ENCODE data around the gene PROK1.
"Not testable (repeated sequence)": the region's sequence is repeated elsewhere in the genome, so short reads cannot be mapped to it uniquely, and the experiment has no call there.

PROK1 gene, protein sequence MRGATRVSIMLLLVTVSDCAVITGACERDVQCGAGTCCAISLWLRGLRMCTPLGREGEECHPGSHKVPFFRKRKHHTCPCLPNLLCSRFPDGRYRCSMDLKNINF

DNA sequence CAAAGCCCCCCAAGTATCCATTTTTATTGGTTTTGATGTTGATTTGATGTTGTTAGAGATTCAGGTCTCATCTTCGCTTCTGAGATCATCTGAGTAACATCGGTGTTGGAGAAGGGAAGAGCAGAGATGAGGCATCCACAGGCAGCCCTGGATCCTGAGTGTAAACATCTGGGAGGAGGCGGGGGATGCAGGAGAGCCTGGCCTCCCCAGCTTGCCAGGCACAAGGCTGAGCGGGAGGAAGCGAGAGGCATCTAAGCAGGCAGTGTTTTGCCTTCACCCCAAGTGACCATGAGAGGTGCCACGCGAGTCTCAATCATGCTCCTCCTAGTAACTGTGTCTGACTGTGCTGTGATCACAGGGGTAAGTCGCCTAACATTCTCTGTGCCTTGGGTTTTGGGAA, at the start of gene PROK1:
Gene PROK1 (plus strand): TSS at position 221 of the 400 bp plus-strand sequence. CDS start 68 bp downstream, at position 289.
- DNase-seq: no peak

DNA sequence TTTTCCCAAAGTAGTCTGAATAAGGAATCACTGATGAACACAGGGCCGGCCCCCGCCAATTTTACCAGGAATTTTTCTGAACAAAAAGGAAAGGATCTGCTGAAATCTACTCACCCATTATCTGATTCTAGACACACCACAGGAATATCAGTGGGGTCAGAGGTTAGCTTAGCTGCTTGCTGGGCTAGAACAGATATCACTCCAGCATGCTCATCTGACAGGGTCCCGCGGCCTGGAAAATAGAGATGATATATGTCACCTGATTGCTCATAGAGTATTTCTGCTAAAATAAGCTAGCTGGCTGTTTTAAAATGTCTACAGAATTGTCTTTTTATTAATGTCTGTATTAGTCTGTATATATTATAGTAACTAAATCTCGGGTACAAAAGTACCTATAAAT, 47.1 kb upstream of the PROK1 start:
- no peak for DNase-seq

DNA sequence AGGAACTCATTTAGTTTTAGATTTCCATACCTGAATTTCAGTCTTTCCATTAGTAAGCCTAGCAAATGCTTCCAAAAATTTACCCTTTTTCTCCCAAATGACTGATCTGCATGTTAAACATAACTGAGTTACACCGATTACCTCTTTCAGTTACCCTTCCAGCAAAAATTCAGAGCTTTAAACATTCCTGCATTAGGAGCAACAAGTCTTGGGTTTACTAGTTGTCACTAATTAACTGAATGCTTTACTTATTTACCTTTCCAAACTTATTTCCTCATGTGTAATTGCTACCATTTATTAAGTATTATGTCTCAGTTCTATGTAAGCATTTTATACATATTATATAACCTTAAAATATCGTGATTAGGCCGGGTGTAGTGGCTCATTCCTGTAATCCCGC, 46.5 kb upstream of the PROK1 start:
- no peak for DNase-seq

DNA sequence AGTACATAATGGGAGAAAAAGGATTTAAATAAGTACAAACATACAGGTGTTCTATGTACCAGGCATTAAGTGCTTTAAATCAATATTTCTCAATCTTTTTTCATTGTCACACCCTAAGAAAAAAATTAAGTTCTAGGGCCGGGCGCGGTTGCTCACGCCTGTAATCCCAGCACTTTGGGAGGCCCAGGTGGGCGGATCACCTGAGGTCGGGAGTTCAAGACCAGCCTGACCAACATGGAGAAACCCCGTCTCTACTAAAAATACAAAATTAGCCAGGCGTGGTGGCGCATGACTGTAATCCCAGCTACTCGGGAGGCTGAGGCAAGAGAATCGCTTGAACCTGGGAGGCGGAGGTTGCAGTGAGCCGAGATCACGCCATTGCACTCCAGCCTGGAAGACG, 44.5 kb upstream of the PROK1 start:
- DNase-seq: not testable (repeated sequence)

DNA sequence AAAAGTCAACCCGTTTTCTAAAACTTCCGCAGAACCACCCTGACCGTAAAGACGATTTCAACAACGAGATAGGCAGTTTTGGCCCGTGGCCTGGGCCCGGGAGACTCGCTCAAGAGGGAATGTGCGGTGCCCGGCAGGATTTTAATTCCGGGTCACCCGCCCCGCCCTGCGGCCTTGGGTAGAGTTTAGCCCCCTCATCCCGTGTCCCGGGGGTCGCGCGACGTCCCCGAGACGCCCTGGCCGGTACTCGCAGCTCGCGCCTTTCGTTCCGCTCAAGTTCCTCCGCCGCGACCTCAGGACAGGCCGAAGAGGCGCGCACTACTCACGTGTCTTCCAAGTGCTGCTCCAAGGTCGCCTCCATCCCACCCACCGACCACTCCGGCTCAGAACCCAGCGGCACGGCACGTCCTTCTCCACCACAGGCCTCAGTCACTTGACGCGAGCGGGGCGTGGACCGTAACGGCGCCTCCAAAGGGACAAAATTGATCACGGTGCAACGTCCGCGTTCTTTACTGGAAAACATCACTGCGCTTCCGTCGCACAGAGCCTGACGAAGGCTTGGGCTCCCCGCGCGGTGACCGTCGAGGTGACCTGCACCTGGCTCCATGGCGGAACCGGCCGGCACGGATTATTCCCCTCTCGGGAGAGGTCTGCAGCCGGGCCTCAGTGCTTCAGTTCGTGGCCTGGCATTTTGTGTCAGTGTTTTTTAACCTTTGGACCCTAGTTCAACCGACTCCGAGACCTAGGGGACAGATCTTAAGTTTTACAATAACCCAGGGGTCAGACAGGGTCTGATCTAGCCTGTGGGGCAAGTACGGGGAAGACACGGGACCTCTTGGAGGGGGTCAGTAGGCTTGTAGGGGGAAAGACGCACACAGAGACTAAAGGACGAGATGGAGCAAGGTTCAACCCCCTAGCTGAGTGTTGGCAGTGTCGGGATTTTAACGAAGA, 43.4 kb upstream of the PROK1 start, which contains the start of gene LAMTOR5:
Gene LAMTOR5 (minus strand): TSS at position 435 of the 951 bp plus-strand sequence. CDS start 74 bp downstream, at position 361.
- DNase-seq: peak; percentile 94

DNA sequence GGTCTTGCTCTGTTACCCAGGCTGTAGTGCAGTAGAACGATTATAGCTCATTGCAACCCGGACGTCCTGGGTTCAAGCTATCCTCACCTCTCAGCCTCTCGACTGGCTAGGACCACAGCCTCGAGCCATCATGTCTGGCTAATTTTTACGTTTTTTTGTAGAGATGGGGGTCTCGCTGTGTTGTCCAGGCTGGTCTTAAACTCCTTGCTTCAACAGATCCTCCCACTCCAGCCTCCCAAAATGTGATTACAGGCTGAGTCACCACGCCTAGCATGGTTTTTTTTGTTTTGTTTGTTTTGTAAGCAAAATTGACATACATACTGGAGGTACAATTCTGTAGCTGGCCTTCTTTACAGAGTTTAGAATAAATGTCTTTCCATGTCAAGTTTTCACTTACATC, 42.5 kb upstream of the PROK1 start:
- no peak for DNase-seq

DNA sequence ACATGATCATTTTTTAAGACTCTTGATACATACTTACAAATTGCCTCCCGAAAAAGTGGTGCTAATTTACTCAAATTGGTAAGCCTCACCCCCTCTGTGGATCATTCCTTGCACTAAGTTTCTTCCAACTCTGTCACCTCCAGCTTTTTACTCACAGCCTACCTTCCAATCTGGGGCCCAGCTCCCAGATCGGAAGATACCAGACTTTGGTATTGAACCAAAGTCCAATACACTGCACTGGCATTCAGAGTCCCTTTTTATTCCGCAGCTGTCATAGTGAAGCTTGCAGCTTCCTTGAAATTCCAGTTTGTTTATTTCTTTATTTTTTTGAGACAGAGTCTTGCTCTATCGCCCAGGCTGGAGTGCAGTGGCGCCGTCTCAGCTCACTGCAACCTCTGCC, 41.6 kb upstream of the PROK1 start:
- no peak for DNase-seq

DNA sequence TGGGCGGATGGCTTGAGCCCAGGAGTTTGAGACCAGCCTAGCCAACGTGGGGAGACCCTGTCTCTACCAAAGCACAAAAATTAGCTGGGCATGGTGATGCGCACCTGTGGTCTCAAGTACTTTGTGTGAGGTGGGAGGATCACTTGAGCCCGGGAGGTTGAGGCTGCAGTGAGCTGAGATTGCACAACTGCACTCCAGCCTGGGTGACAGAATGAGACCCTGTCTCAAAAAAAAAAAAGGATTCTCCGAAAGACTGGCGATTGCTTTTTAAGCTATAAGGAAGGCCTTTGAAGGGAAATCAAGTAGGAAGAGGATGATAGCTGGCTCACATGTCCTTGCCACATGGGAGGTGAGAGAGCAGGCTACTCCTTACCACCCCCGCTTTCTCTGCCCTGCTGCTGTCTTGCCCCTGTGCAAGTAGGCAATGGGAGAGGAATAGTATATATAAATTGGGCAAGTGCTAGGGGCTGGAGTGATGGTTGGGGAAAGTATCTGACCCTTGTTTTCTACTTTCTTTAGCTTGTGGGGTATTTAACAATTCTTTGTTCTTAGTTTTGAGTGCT, 39.7 kb upstream of the PROK1 start:
- no peak for DNase-seq

DNA sequence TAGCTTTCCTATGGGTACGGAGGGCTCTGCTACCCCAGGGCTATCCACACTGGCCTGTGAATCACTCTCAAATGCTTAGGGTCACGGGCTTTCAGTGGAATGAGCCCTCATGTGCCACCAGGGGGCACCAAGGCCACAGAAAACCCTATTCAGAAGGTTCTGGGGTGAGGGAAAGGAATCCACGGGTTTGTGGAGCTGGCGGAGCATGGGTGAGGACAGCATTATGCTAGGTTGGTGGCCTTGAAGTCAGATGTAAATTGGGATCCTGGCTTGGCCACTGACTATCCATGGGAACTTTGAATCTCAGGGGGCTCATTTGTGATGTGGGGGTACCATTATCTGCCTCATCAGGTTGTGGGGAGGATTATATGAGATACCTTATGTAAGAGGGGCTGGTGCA, 38.4 kb upstream of the PROK1 start:
- DNase-seq: peak; percentile 71

DNA sequence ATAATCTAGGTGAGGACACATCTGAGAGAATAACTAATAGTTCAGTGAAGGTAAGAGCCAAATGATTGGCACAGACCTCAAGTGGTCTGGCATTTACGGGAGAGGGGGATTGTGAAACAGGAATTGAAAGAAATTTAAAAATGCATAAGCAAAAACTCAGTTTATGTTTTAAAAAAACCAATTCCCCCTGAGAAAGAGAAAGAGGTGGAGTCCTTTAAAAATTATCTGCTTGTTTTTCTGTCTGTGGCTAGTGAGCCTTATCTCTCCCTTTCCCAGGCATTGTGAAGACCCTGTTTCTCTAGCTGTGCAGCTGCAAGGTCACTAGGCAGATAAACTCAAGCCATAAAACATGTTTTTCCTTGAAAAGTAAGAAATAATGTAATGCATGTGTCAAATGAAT, 37.9 kb upstream of the PROK1 start:
- not testable (repeated sequence) for DNase-seq

DNA sequence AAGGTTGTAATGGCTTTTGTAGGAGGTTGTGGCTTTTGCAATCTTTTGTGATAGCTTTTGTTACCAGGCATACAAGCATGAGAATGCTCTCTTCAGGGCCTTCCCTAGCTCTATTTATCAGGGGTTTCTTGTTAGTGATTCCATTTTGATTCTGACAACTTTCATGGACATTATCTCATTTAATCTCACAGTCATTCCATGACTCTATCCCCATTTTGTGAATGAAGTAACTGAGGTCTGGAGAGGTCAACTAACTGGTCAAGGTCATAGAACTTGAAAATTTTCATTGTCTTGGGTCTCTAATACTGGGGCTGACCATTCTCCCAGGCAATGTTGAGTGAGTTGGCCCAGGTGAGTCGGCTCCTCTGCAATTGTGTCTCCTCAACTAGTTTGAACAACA, 32.2 kb upstream of the PROK1 start:
- DNase-seq: no peak

DNA sequence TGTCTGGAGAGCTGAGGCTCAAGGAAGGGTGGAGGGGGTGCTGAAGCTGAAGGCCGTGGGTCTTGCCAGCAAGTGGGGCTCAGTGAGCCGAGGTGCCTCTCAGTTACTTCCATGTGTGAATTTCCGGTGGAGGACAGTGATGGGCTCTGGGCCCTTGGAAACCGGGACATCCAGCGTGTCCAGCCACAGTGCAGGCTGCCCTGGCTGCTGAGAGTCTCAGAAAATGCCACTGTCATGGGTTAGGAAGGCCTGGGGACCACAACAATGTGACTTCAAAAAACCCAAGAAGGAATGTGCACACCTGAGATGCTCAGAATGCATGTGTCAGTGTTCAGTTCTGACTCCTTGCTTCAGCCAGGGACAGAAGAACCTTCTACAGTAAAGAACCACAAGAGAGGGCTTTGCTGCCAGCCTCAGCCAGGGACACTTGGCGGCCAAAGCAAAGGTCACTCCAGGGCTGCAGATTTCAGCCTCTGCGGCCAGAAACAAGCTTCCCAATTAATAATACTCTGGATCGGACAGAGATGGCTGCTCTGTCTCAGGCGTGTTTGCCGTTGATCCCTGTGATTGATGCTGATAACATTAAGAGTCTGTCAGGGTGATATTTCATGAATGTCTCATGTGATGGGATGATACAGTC, 30.8 kb upstream of the PROK1 start:
- no peak for DNase-seq

DNA sequence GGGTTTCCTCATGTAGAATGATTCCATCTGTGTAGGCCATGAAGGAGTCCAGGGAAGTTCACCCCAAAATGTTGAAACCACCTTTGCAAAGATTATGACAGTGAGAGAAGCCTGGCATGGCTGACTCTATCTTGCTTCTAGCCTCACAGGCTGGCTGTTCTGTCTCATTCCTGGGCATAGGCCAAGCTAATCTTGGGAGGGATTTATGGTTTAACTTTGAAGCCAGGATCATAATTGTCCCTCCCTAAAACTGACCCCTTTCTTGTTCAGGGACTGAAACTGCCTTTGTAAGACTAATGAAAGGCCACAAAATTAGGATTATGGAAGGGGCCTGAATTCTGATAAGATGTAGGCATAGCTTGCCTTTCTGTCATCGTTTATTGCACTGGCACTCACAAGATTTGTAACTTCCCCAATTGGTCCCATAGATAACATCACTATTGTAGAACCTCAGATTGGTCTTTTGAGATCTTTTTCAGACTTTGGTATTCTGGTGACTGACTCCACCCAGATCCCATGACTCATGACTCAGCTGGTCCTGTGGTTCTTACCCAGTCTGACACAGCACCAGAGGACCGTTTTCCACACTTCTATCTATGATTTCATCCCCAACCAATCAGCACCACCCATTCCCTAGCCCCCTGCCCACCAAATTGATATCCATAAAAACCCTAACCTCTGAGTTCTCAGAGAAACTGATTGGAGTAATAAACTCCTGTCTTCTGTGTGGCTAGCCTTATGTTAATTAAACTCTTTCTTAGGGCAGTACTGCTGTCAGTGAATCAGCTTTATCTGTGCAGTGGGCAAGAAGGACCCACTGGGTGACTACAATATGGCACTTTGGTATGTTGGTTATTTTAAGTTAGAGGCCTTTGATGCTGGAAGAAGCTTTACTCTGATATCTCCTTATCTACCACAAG, 29.8 kb upstream of the PROK1 start:
- peak; percentile 19 for DNase-seq

DNA sequence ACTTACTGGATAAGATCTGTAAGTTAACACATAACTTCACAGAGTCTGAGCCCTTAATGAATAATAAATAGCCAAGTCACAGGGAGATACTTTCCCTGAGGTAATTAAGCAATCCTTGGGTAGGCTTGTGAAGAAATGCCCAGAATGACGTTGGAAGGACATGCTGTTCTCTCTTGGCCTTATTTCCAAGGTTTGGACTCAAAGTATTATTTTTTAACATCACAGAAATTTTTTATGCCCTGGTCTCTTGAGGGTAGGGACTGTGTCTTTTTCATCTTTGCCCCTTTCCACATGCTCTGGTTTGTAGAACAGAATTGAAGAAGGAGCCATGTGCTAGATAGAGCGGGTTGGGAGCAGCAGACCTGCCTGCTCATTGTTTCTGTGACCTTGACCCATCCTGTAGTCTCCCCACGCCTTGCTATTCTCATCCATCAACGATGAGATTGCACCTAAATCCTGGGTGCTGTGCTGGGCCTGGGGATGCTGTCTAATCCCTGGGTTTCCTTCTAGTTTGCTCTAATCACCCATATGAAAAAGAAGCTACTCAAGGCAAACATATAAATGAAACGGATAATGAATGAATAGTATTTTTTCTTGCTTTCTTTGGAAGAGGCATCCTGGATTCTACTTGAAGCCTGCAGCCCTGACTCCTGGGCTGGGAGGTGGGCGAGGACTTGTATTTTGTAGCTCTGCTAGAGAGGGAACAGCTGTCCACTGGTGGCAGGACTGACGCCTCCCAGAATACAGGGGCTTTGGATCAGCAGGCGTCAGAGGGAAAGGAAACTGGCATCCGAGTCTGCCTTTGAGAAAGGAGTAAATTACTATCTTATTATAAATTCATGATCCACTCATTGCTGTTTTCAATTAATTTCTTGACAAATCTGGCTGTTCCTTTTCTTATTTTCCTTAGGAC, 26.0 kb upstream of the PROK1 start:
- DNase-seq: no peak

DNA sequence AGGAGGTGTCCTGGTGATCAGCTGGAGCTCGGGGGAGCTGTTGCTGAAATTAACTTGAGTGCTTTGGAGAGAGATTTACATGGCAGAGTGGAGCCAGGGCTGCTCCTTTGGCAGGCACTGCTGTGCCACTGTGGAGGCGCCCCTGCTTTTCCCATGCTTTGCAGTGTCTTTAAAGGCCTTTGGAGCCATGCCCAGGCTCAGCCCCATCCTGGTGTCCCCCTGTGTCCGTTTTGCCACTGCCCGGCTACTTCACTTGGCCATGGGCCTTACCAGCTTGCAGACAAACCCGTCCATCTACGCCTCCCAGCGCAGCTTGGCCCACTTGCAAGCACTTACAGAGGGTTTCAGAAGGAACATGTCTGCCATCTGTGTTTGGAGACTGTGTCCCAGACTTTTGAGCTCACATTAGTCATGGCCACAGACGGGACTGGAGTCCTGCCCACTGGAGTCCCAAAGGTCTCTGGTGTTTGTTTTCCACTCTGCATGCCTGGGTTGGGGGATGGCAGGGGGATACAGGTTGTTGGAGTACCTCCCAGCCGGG, 25.3 kb upstream of the PROK1 start:
- no peak for DNase-seq

DNA sequence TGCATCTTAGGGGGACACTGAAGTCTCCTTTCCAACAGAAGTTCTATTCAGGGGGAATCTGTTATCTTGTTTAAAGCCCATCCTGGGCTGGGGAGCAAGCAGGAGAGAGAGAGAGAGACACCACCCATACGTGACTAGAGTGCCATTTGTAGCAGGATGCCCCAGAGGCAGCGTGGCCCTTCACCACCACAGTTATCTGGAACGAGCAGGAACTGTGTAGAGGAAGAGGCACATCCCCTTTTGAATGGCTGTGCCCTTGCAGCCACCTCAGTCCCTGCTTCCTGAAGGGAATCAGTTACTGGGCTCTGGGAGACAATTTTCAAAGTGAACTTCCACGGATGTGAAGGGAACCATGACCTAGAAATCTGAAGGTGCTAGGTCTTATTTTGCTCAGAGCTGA, 24.1 kb upstream of the PROK1 start:
- DNase-seq: no peak

DNA sequence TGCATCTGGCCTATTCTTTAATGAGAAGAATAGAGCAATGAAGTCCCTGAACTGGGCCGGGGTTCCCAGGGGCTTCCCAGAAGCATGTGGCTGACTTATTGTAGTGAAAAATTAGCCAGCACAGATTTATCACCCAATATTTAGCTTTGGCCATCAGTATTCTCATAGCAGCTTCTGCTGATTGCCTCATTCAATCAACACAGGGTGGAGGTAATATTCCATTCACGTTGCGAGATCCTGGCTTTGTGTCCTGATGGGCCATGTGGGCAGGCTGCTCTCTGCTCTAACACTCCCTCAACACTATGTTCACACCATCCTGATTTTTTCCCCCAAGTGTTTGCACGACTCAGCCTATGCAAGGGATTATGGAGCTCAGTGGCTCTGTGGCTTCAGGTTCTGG, 22.0 kb upstream of the PROK1 start:
- no peak for DNase-seq

DNA sequence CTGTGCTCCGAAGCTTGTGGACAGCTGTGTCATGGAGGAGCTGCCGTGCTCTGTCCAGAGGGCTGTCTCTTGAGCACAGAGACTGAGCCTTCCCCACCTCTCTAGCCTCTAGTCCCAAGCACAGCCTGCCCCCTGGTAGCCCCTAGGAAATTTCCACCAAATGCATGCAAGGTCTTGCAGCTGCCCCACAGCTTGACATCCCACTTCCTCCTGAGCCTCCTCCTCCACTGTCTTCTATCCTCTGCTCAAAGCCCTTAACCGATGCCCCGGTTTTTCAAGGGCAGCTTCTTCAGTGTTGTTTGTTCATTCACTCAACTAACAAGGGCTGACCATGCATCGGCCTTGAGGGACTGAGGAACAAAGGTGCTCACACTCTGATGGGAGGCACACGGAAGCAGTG, 20.6 kb upstream of the PROK1 start:
- no peak for DNase-seq

DNA sequence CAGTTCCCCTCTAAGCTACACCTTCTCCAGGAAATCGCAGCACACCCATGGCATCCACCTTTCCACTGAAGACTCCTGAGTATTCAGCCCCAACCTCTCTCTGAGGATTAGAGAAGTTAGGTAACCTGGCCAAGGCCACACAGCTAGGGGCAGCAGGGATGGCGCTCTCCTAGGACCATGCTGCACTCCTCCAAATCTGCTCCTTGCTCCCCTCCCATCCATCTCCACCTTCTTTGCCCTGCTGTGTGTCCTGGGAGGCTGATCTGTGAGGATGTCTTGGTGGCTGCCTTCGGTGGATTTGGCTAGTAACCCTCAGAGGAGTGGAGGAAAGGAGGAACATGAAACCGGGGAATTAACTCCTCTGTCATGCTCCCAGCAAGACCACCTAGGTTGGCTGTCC, 20.0 kb upstream of the PROK1 start:
- DNase-seq: no peak

DNA sequence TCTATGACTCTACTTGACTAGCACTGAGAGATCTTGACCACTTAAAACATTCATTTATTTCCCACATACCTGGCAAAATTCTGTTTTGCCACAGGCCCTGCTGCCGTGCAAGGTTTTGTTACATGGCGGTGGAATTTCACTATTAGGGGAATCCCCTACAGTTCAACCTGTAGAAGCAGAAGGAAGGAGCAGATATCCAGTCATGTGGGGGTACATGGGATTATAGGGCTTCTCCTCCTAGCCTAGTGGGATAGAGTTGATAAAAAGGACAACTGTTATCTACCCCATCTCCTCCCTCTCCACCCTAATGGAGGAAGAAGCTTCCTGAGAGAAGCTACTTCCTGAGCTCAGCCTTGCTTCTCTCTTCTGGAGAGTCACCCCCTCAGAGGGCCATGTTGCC, 17.7 kb upstream of the PROK1 start:
- DNase-seq: no peak

DNA sequence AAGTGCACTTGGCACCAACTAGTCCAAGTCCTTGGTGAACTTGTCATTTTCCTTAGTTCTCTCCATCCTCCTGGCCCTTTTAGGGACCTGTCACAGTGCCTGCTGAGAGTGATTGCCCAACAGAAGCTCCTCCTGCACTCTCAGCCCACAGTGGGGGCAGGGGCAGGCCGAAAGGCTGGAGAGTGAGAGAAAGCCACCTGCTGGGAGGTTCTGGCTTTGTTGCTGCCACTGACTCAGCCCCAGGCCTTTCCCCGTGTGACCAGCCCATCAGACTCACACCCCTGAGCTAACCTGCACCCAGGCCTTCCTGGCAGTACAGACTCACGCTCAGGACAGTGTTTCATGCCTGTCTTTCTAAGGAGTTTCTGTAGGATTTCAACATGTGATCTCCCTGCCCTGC, 17.1 kb upstream of the PROK1 start:
- no peak for DNase-seq
